MM.1S (cell line): ENCODE data around the gene CCNYL1.

Experiments used
- EZH2 ChIP-seq: fragments of 300-600 bp; sonication (generic); optimal IDR thresholded peaks from 2 replicates; pipeline ENCODE3; 2017; ENCODE audit warnings: low read depth, mild to moderate bottlenecking, antibody characterized with exemption, low read length, mixed read lengths
- TF ChIP-seq, protein P1 (sequence below): fragments of 300-600 bp; sonication (generic); IDR thresholded peaks from 2 replicates; pipeline ENCODE4 v1.5.1; 2016; ENCODE audit warnings: antibody characterized with exemption, low read length, mixed read lengths

DNA sequence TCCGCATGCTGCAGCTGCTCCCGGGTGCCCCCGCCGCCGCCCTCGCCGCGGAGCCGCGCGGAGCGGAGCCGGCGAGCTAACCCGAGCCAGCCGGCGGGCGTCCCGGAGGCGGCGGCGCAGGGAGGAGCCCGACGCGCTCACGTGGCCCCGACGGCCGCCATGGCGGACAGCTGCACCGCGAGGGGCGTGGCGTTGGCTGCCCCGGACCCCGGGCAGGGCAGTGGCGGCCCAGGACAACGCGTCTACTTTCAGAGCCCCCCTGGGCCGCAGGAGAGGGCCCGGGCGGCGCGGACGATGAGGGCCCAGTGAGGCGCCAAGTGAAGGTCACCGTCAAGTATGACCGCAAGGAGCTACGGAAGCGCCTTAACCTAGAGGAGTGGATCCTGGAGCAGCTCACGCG is 30.0 kb upstream of the CCNYL1 start:
- TF ChIP-seq, protein P1, sequence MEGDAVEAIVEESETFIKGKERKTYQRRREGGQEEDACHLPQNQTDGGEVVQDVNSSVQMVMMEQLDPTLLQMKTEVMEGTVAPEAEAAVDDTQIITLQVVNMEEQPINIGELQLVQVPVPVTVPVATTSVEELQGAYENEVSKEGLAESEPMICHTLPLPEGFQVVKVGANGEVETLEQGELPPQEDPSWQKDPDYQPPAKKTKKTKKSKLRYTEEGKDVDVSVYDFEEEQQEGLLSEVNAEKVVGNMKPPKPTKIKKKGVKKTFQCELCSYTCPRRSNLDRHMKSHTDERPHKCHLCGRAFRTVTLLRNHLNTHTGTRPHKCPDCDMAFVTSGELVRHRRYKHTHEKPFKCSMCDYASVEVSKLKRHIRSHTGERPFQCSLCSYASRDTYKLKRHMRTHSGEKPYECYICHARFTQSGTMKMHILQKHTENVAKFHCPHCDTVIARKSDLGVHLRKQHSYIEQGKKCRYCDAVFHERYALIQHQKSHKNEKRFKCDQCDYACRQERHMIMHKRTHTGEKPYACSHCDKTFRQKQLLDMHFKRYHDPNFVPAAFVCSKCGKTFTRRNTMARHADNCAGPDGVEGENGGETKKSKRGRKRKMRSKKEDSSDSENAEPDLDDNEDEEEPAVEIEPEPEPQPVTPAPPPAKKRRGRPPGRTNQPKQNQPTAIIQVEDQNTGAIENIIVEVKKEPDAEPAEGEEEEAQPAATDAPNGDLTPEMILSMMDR = no peak
- no peak for TF ChIP-seq EZH2
